H9 (cell line): Measurements from ENCODE around the gene TBC1D22A. TPM values are rescaled to one million over a fixed set of nuclear protein-coding genes. Genes with fewer than 3 reads are reported as not detected.

ENCODE experiments used
- DNase-seq: peaks from one replicate; pipeline ENCODE4 v3.0.0-alpha.2; 2017
- H2AFZ ChIP-seq: one replicate; pipeline ENCODE4 v1.6.1; 2013; ENCODE audit warnings: mild to moderate bottlenecking, low read length, control low read depth, moderate library complexity
- H2AK5ac ChIP-seq: 2 replicates; pipeline ENCODE4 v1.6.1; 2013; ENCODE audit warnings: low read length, control low read depth, mixed read lengths; ENCODE audit not compliant: insufficient read length
- H2BK120ac ChIP-seq: one replicate; pipeline ENCODE4 v1.6.1; 2013; ENCODE audit warnings: low read depth, mild to moderate bottlenecking, low read length, control low read depth, inconsistent platforms; ENCODE audit not compliant: poor library complexity, severe bottlenecking
- H2BK12ac ChIP-seq: 2 replicates; pipeline ENCODE4 v1.6.1; 2013; ENCODE audit warnings: low read length, control low read depth, mixed read lengths, low read depth; ENCODE audit not compliant: insufficient read length
- H2BK15ac ChIP-seq: 2 replicates; pipeline ENCODE4 v1.6.1; 2013; ENCODE audit warnings: low read depth, low read length, control low read depth
- H2BK20ac ChIP-seq: one replicate; pipeline ENCODE4 v1.6.1; 2013; ENCODE audit warnings: low read depth, mild to moderate bottlenecking, low read length, control low read depth, inconsistent platforms; ENCODE audit not compliant: poor library complexity, severe bottlenecking
- H2BK5ac ChIP-seq: 2 replicates; pipeline ENCODE4 v1.6.1; 2013; ENCODE audit warnings: low read length, control low read depth, mixed read lengths; ENCODE audit not compliant: insufficient read length
- H3K14ac ChIP-seq: 2 replicates; pipeline ENCODE4 v1.6.1; 2013; ENCODE audit warnings: low read length, control low read depth; ENCODE audit not compliant: insufficient read depth
- H3K18ac ChIP-seq: 2 replicates; pipeline ENCODE4 v1.6.1; 2013; ENCODE audit warnings: low read depth, mild to moderate bottlenecking, mixed read lengths, low read length, control low read depth; ENCODE audit not compliant: insufficient read length
- H3K23ac ChIP-seq: 2 replicates; pipeline ENCODE4 v1.6.1; 2013; ENCODE audit warnings: low read length, control low read depth, mixed read lengths, low read depth; ENCODE audit not compliant: insufficient read length
- H3K23me2 ChIP-seq: 2 replicates; pipeline ENCODE4 v1.6.1; 2013; ENCODE audit warnings: low read depth, mild to moderate bottlenecking, mixed read lengths, low read length, control low read depth; ENCODE audit not compliant: insufficient read length, poor library complexity, severe bottlenecking
- H3K27ac ChIP-seq: 2 replicates; pipeline ENCODE4 v1.5.1; 2013; ENCODE audit warnings: low read length, control low read depth, mixed read lengths, low read depth; ENCODE audit not compliant: insufficient read length
- H3K27me3 ChIP-seq: 2 replicates; pipeline ENCODE4 v1.6.1; 2013; ENCODE audit warnings: low read length, control low read depth, inconsistent platforms; ENCODE audit not compliant: insufficient read depth
- H3K4ac ChIP-seq: 2 replicates; pipeline ENCODE4 v1.6.1; 2013; ENCODE audit warnings: low read depth, mild to moderate bottlenecking, control low read depth, inconsistent platforms, low read length, moderate library complexity
- H3K4me1 ChIP-seq: 2 replicates; pipeline ENCODE4 v1.6.1; 2013; ENCODE audit warnings: low read length, control low read depth, inconsistent platforms; ENCODE audit not compliant: insufficient read depth
- H3K4me2 ChIP-seq: 2 replicates; pipeline ENCODE4 v1.6.1; 2013; ENCODE audit warnings: low read length, control low read depth, mixed read lengths; ENCODE audit not compliant: insufficient read length, insufficient read depth
- H3K56ac ChIP-seq: 2 replicates; pipeline ENCODE4 v1.6.1; 2013; ENCODE audit warnings: low read depth, mild to moderate bottlenecking, mixed read lengths, low read length, control low read depth; ENCODE audit not compliant: insufficient read length
- H3K79me1 ChIP-seq: 2 replicates; pipeline ENCODE4 v1.6.1; 2013; ENCODE audit warnings: low read depth, mild to moderate bottlenecking, moderate library complexity, low read length, control low read depth, inconsistent platforms; ENCODE audit not compliant: insufficient read depth, poor library complexity, severe bottlenecking
- H3K79me2 ChIP-seq: 2 replicates; pipeline ENCODE4 v1.6.1; 2013; ENCODE audit warnings: low read length, control low read depth, inconsistent platforms; ENCODE audit not compliant: insufficient read depth
- H3K9ac ChIP-seq: 2 replicates; pipeline ENCODE4 v1.6.1; 2013; ENCODE audit warnings: low read length, control low read depth, mixed read lengths; ENCODE audit not compliant: insufficient read length; ENCODE audit errors: extremely low read depth
- H3K9me3 ChIP-seq: one replicate; pipeline ENCODE4 v1.6.1; 2013; ENCODE audit warnings: low read depth, low read length, inconsistent platforms; ENCODE audit not compliant: control insufficient read depth
- H3T11ph ChIP-seq: one replicate; pipeline ENCODE4 v1.6.1; 2013; ENCODE audit warnings: mild to moderate bottlenecking, low read length, control low read depth, inconsistent platforms
- H4K20me1 ChIP-seq: one replicate; pipeline ENCODE4 v1.6.1; 2013; ENCODE audit not compliant: control insufficient read depth, insufficient read length, insufficient read depth
- H4K5ac ChIP-seq: 2 replicates; pipeline ENCODE4 v1.6.1; 2013; ENCODE audit warnings: low read depth, mild to moderate bottlenecking, mixed read lengths, low read length, control low read depth; ENCODE audit not compliant: insufficient read length
- H4K8ac ChIP-seq: replicated peaks from 2 replicates; pipeline ENCODE4 v1.6.1; 2013; ENCODE audit warnings: low read length, control low read depth, mixed read lengths, low read depth; ENCODE audit not compliant: insufficient read length
- H4K91ac ChIP-seq: 2 replicates; pipeline ENCODE4 v1.6.1; 2013; ENCODE audit warnings: low read depth, mild to moderate bottlenecking, moderate library complexity, mixed read lengths, low read length, control low read depth; ENCODE audit not compliant: insufficient read length
- H3K27ac Mint-ChIP-seq, 3 experiments: 2 replicates in 2 of 3; 3 replicates in 1 of 3; pipeline ENCODE4 v1.8.0; 2020 to 2021; ENCODE audit warnings: mixed read lengths in 3 of 3, mild to moderate bottlenecking in 1 of 3, moderate library complexity in 1 of 3
- H3K27me3 Mint-ChIP-seq: 2 replicates; pipeline ENCODE4 v1.8.0; 2021; ENCODE audit warnings: low read depth, mild to moderate bottlenecking, moderate library complexity, mixed read lengths
- H3K36me3 Mint-ChIP-seq, 3 experiments: 2 replicates in 2 of 3; 3 replicates in 1 of 3; pipeline ENCODE4 v1.8.0; 2020 to 2021; ENCODE audit warnings: low read depth in 3 of 3, mixed read lengths in 3 of 3; ENCODE audit not compliant: insufficient read depth in 1 of 3
- H3K4me1 Mint-ChIP-seq, 2 experiments: 2 replicates each; pipeline ENCODE4 v1.8.0; 2020; ENCODE audit warnings: mixed read lengths in 2 of 2
- H3K4me3 Mint-ChIP-seq, 2 experiments: 2 replicates in 1 of 2; 3 replicates in 1 of 2; pipeline ENCODE4 v1.8.0; 2020 to 2021; ENCODE audit warnings: mild to moderate bottlenecking in 2 of 2, mixed read lengths in 2 of 2, moderate library complexity in 1 of 2
- H3K9me3 Mint-ChIP-seq, 2 experiments: 2 replicates in 1 of 2; 3 replicates in 1 of 2; pipeline ENCODE4 v1.8.0; 2020; ENCODE audit warnings: mild to moderate bottlenecking in 2 of 2, mixed read lengths in 2 of 2, moderate library complexity in 1 of 2
- CTCF ChIP-seq: fragments of 200-600 bp; sonication (generic); conservative IDR thresholded peaks from 3 replicates; pipeline ENCODE4 v1.8.0; 2021; ENCODE audit warnings: antibody characterized with exemption, mild to moderate bottlenecking
- WGBS: extraction: QIAGEN DNeasy Blood & Tissue Kit; methylation state at CpG from one replicate; pipeline ENCODE4 v1.1.7; 2013; ENCODE audit warnings: missing lambda C conversion rate, low lambda C conversion rate, mixed read lengths; ENCODE audit not compliant: insufficient read length; ENCODE audit errors: extremely low coverage; 5-methylcytosine and 5-hydroxymethylcytosine counted together
- total RNA-seq: library from RNA; stranded (reverse); gene quantifications from 2 replicates; pipeline ENCODE4 v1.2.1, GENCODE V29; 2021

Gene TBC1D22A
- total RNA-seq, 1 experiment from 2014 or later = 20.8 TPM

- Mint-ChIP-seq H3K4me3 (no peak overlapping the region), H3K27me3 (no peaks in the 10 kb centered on the region; the same call in 1 of the 2 replicates), H3K4me1 (peaks cover 11 to 12% of the 10 kb centered on the region in 2 experiments), H3K9me3 (peaks cover 21 to 22% of the 10 kb centered on the region in 2 experiments), H3K36me3 (peaks cover 15 to 36% (median 29%) of the 10 kb centered on the region in 3 experiments; a peak in 6 of 7 replicates), H3K27ac (no peak overlapping the region)
- H4K8ac ChIP-seq = no peak overlapping the region
- H3K9me3 ChIP-seq = no peaks in the 10 kb centered on the region
- H3K27me3 ChIP-seq = no peaks in the 10 kb centered on the region
- H2AFZ ChIP-seq = no peak overlapping the region
- no peak overlapping the region for H3K14ac ChIP-seq
- no peak overlapping the region for H3K23ac ChIP-seq
- DNase-seq = no peak
- H3K79me2 ChIP-seq = no peaks in the 10 kb centered on the region
- H3T11ph ChIP-seq = no peak overlapping the region
- no peak overlapping the region for H2BK120ac ChIP-seq
- H3K23me2 ChIP-seq = no peaks in the 10 kb centered on the region
- no peak overlapping the region for H3K56ac ChIP-seq
- no peak overlapping the region for H2BK20ac ChIP-seq
- no peak overlapping the region for H2BK12ac ChIP-seq
- H2BK15ac ChIP-seq = no peak overlapping the region
- no peaks in the 10 kb centered on the region for H3K4me1 ChIP-seq
- no peak overlapping the region for H4K91ac ChIP-seq
- no peak overlapping the region for H3K4me2 ChIP-seq
- no peak overlapping the region for H3K4ac ChIP-seq
- WGBS = no CpG with 5 or more reads among the region's 7 CpGs
- H3K27ac ChIP-seq = no peak overlapping the region
- no peak overlapping the region for H2BK5ac ChIP-seq
- TF ChIP-seq CTCF = no peak
- H4K20me1 ChIP-seq = no peaks in the 10 kb centered on the region
- no peak overlapping the region for H2AK5ac ChIP-seq
- no peak overlapping the region for H3K9ac ChIP-seq
- H3K18ac ChIP-seq = no peak overlapping the region
- no peaks in the 10 kb centered on the region for H3K79me1 ChIP-seq
- no peak overlapping the region for H4K5ac ChIP-seq
Observed at GRCh38 chr22:47020166-47020565, 257.7 kb downstream of the TBC1D22A start.
